B cell (primary cell): ENCODE measurements around the gene OTOL1. TPM values are rescaled to one million over a fixed set of nuclear protein-coding genes. Genes with fewer than 3 reads are reported as not detected.

Experiments
- ATAC-seq: fragments of 200-7000 bp; cut with Tn5 transposase; one replicate; pipeline ENCODE4 v1.10.0; 2021; ENCODE audit warnings: low read depth, mild to moderate bottlenecking, moderate number of reproducible peaks, moderate library complexity
- CTCF ChIA-PET: fragments of 350-600 bp; sonication (Branson Sonifier 250); formaldehyde crosslinking; loops from one replicate; lab custom pipeline; 2021; ENCODE audit warnings: antibody characterized with exemption, inconsistent platforms; lab: Charles Lee
- POLR2A ChIA-PET: fragments of 350-600 bp; sonication (Branson Sonifier 250); formaldehyde crosslinking; loops from one replicate; lab custom pipeline; 2021; ENCODE audit warnings: antibody characterized with exemption; lab: Charles Lee
- DNase-seq: peaks from one replicate; pipeline ENCODE4 v3.0.0; 2013
- H2AFZ ChIP-seq: 2 replicates; pipeline ENCODE4 v1.6.1; 2012; ENCODE audit warnings: mild to moderate bottlenecking, low read depth, low read length; ENCODE audit not compliant: insufficient read depth, poor library complexity, severe bottlenecking
- H3K27ac ChIP-seq, 2 donors: 1 replicate in 1 of 2; 2 replicates in 1 of 2; pipeline ENCODE4 v1.5.1; 2012 to 2013; ENCODE audit warnings: low read length in 2 of 2, mild to moderate bottlenecking in 2 of 2, moderate library complexity in 1 of 2
- H3K27me3 ChIP-seq, 4 experiments: fragments of 200-600 bp in 1 of 4; sonication (generic) in 1 of 4; replicated peaks in 1 of 4; 1 replicate in 2 of 4; 2 replicates in 2 of 4; pipeline versions ENCODE4 v1.6.1 to v1.7.0; 2013 to 2016; ENCODE audit warnings: low read length in 3 of 4, mild to moderate bottlenecking in 2 of 4, mixed read lengths in 1 of 4, moderate library complexity in 1 of 4; ENCODE audit not compliant: insufficient read depth in 4 of 4, control insufficient read depth in 3 of 4; ENCODE audit errors: control extremely low read depth in 1 of 4
- H3K36me3 ChIP-seq, 2 experiments: replicated peaks in 1 of 2; 1 replicate in 1 of 2; 2 replicates in 1 of 2; pipeline versions ENCODE4 v1.6.1 to v1.7.1; 2013; ENCODE audit warnings: low read length in 1 of 2; ENCODE audit not compliant: insufficient read depth in 2 of 2, control insufficient read depth in 1 of 2; ENCODE audit errors: control extremely low read depth in 1 of 2, extremely low read depth in 1 of 2
- H3K4me1 ChIP-seq, 2 donors: fragments of 200-600 bp in 1 of 2; sonication (generic) in 1 of 2; 1 replicate in 1 of 2; 2 replicates in 1 of 2; pipeline versions ENCODE4 v1.5.1 to v1.6.1; 2013 to 2017; ENCODE audit warnings: low read length in 2 of 2; ENCODE audit not compliant: control insufficient read depth in 2 of 2, insufficient read depth in 2 of 2
- H3K4me2 ChIP-seq: replicated peaks from 2 replicates; pipeline ENCODE3; 2012; ENCODE audit warnings: mild to moderate bottlenecking, low read depth, low read length; ENCODE audit not compliant: poor library complexity, severe bottlenecking
- H3K4me3 ChIP-seq, 5 experiments: fragments of 200-600 bp in 1 of 5; sonication (generic) in 1 of 5; 1 replicate in 3 of 5; 2 replicates in 2 of 5; pipeline versions ENCODE4 v1.5.1 to v1.7.0; 2011 to 2016; ENCODE audit warnings: low read length in 4 of 5, mild to moderate bottlenecking in 4 of 5, low read depth in 2 of 5, control low read depth in 1 of 5, moderate library complexity in 1 of 5; ENCODE audit not compliant: insufficient read depth in 1 of 5; ENCODE audit errors: control extremely low read depth in 1 of 5, extremely low read depth in 1 of 5
- H3K79me2 ChIP-seq: fragments of 200-600 bp; sonication (generic); one replicate; pipeline ENCODE4 v1.6.0; 2016; ENCODE audit warnings: low read length; ENCODE audit not compliant: control insufficient read depth, insufficient read depth
- H3K9ac ChIP-seq: fragments of 200-600 bp; sonication (generic); 2 replicates; pipeline ENCODE4 v1.6.1; 2017; ENCODE audit warnings: mild to moderate bottlenecking, low read length, moderate library complexity
- H3K9me3 ChIP-seq, 3 donors: one replicate each; pipeline versions ENCODE4 v1.6.1 to v1.7.1; 2013; ENCODE audit warnings: low read length in 2 of 3; ENCODE audit not compliant: control insufficient read depth in 2 of 3, insufficient read depth in 1 of 3; ENCODE audit errors: control extremely low read depth in 1 of 3
- H4K20me1 ChIP-seq: 2 replicates; pipeline ENCODE4 v1.6.0; 2012; ENCODE audit warnings: mild to moderate bottlenecking, low read length; ENCODE audit not compliant: insufficient read depth, control insufficient read depth, poor library complexity, severe bottlenecking
- H3K27ac Mint-ChIP-seq: one replicate; pipeline ENCODE4 v1.8.0; 2021; ENCODE audit warnings: mixed read lengths
- H3K27me3 Mint-ChIP-seq: one replicate; pipeline ENCODE4 v1.8.0; 2021; ENCODE audit warnings: mixed read lengths
- H3K4me1 Mint-ChIP-seq: one replicate; pipeline ENCODE4 v1.8.0; 2021; ENCODE audit warnings: mixed read lengths
- H3K4me3 Mint-ChIP-seq: one replicate; pipeline ENCODE4 v1.8.0; 2021; ENCODE audit warnings: mixed read lengths
- H3K9me3 Mint-ChIP-seq: one replicate; pipeline ENCODE4 v1.8.0; 2022; ENCODE audit warnings: mixed read lengths; ENCODE audit not compliant: insufficient read depth
- EZH2 ChIP-seq: IDR thresholded peaks from 2 replicates; pipeline ENCODE4 v1.6.1; 2012; ENCODE audit warnings: borderline replicate concordance, low read depth, mild to moderate bottlenecking, moderate library complexity, low read length; ENCODE audit not compliant: insufficient read depth, poor library complexity, severe bottlenecking
- WGBS: methylation state at CpG from one replicate; pipeline ENCODE4 v1.1.5; 2013; ENCODE audit warnings: missing lambda C conversion rate; ENCODE audit not compliant: insufficient coverage; 5-methylcytosine and 5-hydroxymethylcytosine counted together
- intact Hi-C: fragments of 100-400 bp; cut with micrococcal nuclease; formaldehyde crosslinking; loops from one replicate; pipeline ENCODE4 v1.10.0; 2022
- polyA plus RNA-seq: library from polyadenylated mRNA; depleted of rRNA; stranded (reverse); fragments of >200 nt; gene quantifications from 2 replicates; pipeline ENCODE4 v1.2.3, GENCODE V29; 2012
- total RNA-seq, 2 donors: library from RNA; stranded (reverse); fragments of 120-200 nt in 1 of 2; gene quantifications; 1 replicate in 1 of 2; 2 replicates in 1 of 2; pipeline versions ENCODE4 v1.2.3 to v1.2.4, GENCODE V29; 2013 to 2022
- TF ChIP-seq, protein P1 (sequence below): fragments of 200-600 bp; IDR thresholded peaks from one replicate; pipeline ENCODE4 v1.8.0; 2022; ENCODE audit warnings: antibody characterized with exemption, mild to moderate bottlenecking

OTOL1 gene
- total and polyA plus RNA-seq, 2 donors (not counting 1 experiment from before 2014, with no cell fraction given): not detected

DNA sequence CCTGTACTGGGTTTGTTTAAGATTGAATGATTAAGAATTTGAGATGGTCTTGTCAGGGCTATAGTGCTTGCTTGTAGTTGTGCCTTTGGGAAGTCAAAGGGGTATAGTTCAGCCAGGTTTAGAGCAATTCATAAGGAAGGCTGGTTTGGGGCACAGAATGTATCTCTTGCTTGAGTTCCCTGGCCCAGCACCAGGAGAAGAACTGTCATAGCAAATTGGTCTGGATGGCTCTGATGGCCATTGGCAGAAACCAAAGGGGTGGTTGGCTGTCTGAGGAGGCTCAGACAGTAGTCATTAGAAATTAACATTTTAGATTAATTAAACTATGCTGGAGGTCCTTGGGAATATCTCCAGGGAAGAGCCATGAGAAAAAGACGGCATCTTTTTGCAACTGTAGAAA, 25.4 kb upstream of the OTOL1 start:
- POLR2A ChIA-PET: no interaction called here
- no peaks in the 10 kb centered on the region for H3K27me3 Mint-ChIP-seq
- Histone ChIP-seq H3K9ac (no peak overlapping the region), H3K4me3 (no peak overlapping the region), H4K20me1 (no peaks in the 10 kb centered on the region), H3K4me2 (no peak overlapping the region), H3K79me2 (no peaks in the 10 kb centered on the region), H3K27me3 (no peaks in the 10 kb centered on the region), H3K36me3 (no peaks in the 10 kb centered on the region), H3K4me1 (no peaks in the 10 kb centered on the region), H2AFZ (no peak overlapping the region), H3K9me3 (no peaks in the 10 kb centered on the region), H3K27ac (no peak overlapping the region)
- TF ChIP-seq EZH2: no peak
- TF ChIP-seq, protein P1, sequence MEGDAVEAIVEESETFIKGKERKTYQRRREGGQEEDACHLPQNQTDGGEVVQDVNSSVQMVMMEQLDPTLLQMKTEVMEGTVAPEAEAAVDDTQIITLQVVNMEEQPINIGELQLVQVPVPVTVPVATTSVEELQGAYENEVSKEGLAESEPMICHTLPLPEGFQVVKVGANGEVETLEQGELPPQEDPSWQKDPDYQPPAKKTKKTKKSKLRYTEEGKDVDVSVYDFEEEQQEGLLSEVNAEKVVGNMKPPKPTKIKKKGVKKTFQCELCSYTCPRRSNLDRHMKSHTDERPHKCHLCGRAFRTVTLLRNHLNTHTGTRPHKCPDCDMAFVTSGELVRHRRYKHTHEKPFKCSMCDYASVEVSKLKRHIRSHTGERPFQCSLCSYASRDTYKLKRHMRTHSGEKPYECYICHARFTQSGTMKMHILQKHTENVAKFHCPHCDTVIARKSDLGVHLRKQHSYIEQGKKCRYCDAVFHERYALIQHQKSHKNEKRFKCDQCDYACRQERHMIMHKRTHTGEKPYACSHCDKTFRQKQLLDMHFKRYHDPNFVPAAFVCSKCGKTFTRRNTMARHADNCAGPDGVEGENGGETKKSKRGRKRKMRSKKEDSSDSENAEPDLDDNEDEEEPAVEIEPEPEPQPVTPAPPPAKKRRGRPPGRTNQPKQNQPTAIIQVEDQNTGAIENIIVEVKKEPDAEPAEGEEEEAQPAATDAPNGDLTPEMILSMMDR: no peak
- no CpG with 5 or more reads among the region's 1 CpG for WGBS
- intact Hi-C loops: no loop called here
- H3K27ac Mint-ChIP-seq: no peak overlapping the region
- no peaks in the 10 kb centered on the region for H3K4me1 Mint-ChIP-seq
- H3K9me3 Mint-ChIP-seq: no peaks in the 10 kb centered on the region
- ATAC-seq (no peak), DNase-seq (no peak)
- CTCF ChIA-PET: no interaction called here
- no peak overlapping the region for H3K4me3 Mint-ChIP-seq

DNA sequence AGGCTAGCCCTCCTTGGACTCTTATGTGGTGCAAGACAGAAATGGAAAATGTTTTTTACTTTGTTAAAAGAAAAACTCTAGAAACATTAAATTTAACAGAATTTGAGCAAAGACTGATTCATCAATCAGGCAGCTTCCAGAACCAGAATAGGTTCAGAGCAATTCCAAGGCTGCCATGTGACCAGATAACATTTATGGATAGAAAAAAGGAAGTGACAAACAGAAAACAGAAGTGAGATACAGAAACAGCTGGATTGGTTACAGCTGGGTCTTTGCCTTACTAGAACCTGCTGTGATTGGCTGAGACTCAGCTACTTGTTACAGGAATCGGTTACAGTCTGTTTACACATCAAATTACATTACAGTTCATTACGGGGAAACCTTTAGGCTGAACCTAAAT, 22.5 kb upstream of the OTOL1 start:
- ATAC-seq (no peak), DNase-seq (no peak)
- TF ChIP-seq, protein P1: no peak
- no peak overlapping the region for H3K27ac Mint-ChIP-seq
- no peak overlapping the region for H2AFZ ChIP-seq
- H3K36me3 ChIP-seq: no peaks in the 10 kb centered on the region
- no CpG with 5 or more reads among the region's 2 CpGs for WGBS
- no peaks in the 10 kb centered on the region for H3K4me1 ChIP-seq
- ChIA-PET POLR2A (no interaction called here), CTCF (no interaction called here)
- intact Hi-C loops: no loop called here
- H3K4me2 ChIP-seq: no peak overlapping the region
- no peaks in the 10 kb centered on the region for H3K9me3 Mint-ChIP-seq
- H3K27ac ChIP-seq: no peak overlapping the region
- no peaks in the 10 kb centered on the region for H3K79me2 ChIP-seq
- H3K9ac ChIP-seq: no peak overlapping the region
- no peak overlapping the region for H3K4me3 Mint-ChIP-seq
- H3K4me1 Mint-ChIP-seq: no peaks in the 10 kb centered on the region
- no peaks in the 10 kb centered on the region for H3K27me3 Mint-ChIP-seq
- H3K27me3 ChIP-seq: no peaks in the 10 kb centered on the region
- no peaks in the 10 kb centered on the region for H3K9me3 ChIP-seq
- no peaks in the 10 kb centered on the region for H4K20me1 ChIP-seq
- H3K4me3 ChIP-seq: no peak overlapping the region
